ENCODE data around the gene TRABD2B.

TRABD2B gene

GRCh38 chr1:47903723-47904122 is 93.5 kb downstream of the TRABD2B start:
- DNase-seq, result no peak

- no peak for DNase-seq
Measured at GRCh38 chr1:47901001-47901575, 96.1 kb downstream of the TRABD2B start.

- DNase-seq, result no peak
Measured at GRCh38 chr1:47898133-47898845, 98.9 kb downstream of the TRABD2B start.

GRCh38 chr1:47895279-47896125 is 101.7 kb downstream of the TRABD2B start:
- DNase-seq, result no peak

GRCh38 chr1:47894410-47895278 is 102.5 kb downstream of the TRABD2B start:
- no peak for DNase-seq

- DNase-seq, result no peak
Measured at GRCh38 chr1:47893412-47893811, 103.8 kb downstream of the TRABD2B start.

GRCh38 chr1:47890779-47891178 is 106.4 kb downstream of the TRABD2B start:
- no peak for DNase-seq

- DNase-seq, result no peak
Measured at GRCh38 chr1:47888294-47888629, 108.9 kb downstream of the TRABD2B start.

GRCh38 chr1:47887475-47888293 is 109.5 kb downstream of the TRABD2B start:
- no peak for DNase-seq

GRCh38 chr1:47887060-47887459 is 110.1 kb downstream of the TRABD2B start:
- no peak for DNase-seq

GRCh38 chr1:47886141-47886540 is 111.0 kb downstream of the TRABD2B start:
- DNase-seq, result no peak

- DNase-seq, result no peak
Measured at GRCh38 chr1:47885062-47885830, 111.9 kb downstream of the TRABD2B start.

- no peak for DNase-seq
Measured at GRCh38 chr1:47883963-47884362, 113.2 kb downstream of the TRABD2B start.

GRCh38 chr1:47881505-47882442 is 115.4 kb downstream of the TRABD2B start:
- DNase-seq, result no peak

- no peak for DNase-seq
Measured at GRCh38 chr1:47876587-47876963, 120.6 kb downstream of the TRABD2B start.

- no peak for DNase-seq
Measured at GRCh38 chr1:47875831-47876586, 121.2 kb downstream of the TRABD2B start.

- DNase-seq, result no peak
Measured at GRCh38 chr1:47875036-47875435, 122.1 kb downstream of the TRABD2B start.

- DNase-seq, result no peak
Measured at GRCh38 chr1:47873337-47873736, 123.8 kb downstream of the TRABD2B start.

GRCh38 chr1:47872886-47873285 is 124.3 kb downstream of the TRABD2B start:
- no peak for DNase-seq

Measured in midbrain (tissue), 1 donor.